Keratinocyte (primary cell): Measurements from ENCODE around the gene SIK3. TPM values are rescaled to one million over a fixed set of nuclear protein-coding genes. Genes with fewer than 3 reads are reported as not detected.
"Not testable (repeated sequence)": the region's sequence is repeated elsewhere in the genome, so short reads cannot be mapped to it uniquely, and the experiment has no call there.

Experiments used
- DNase-seq: peaks from one replicate; pipeline ENCODE4 v3.0.0-alpha.2; 2011; ENCODE audit warnings: low read depth, missing footprints, low spot score
- FAIRE-seq: peaks from 2 replicates; lab custom pipeline; 2011; peaks lifted over from hg19 to GRCh38; lab: Jason Lieb, UNC
- H2AFZ ChIP-seq: 2 replicates; pipeline ENCODE4 v1.6.0; 2012; ENCODE audit warnings: low read length, control low read depth, inconsistent platforms; ENCODE audit not compliant: control insufficient read depth
- H3K27ac ChIP-seq: 2 replicates; pipeline ENCODE4 v1.5.1; 2011; ENCODE audit warnings: low read length; ENCODE audit not compliant: control insufficient read depth, insufficient read depth
- H3K27me3 ChIP-seq: 3 replicates; pipeline ENCODE4 v1.6.0; 2011; ENCODE audit warnings: low read length; ENCODE audit not compliant: control insufficient read depth, insufficient read depth; ENCODE audit errors: extremely low read depth
- H3K36me3 ChIP-seq, 2 experiments: 2 replicates in 1 of 2; 3 replicates in 1 of 2; pipeline ENCODE4 v1.5.1; 2011; ENCODE audit warnings: low read length in 2 of 2, mild to moderate bottlenecking in 1 of 2; ENCODE audit not compliant: control insufficient read depth in 2 of 2, insufficient read depth in 2 of 2; ENCODE audit errors: extremely low read depth in 1 of 2
- H3K4me1 ChIP-seq: 3 replicates; pipeline ENCODE4 v1.5.1; 2011; ENCODE audit warnings: low read length; ENCODE audit not compliant: control insufficient read depth, insufficient read depth; ENCODE audit errors: extremely low read depth
- H3K4me2 ChIP-seq: 3 replicates; pipeline ENCODE4 v1.6.0; 2011; ENCODE audit warnings: low read depth, low read length; ENCODE audit not compliant: control insufficient read depth, insufficient read depth; ENCODE audit errors: extremely low read depth
- H3K4me3 ChIP-seq, 3 experiments: fragments of 200-600 bp in 1 of 3; sonication (generic) in 1 of 3; 2 replicates in 2 of 3; 3 replicates in 1 of 3; pipeline ENCODE4 v1.5.1; 2011 to 2016; ENCODE audit warnings: low read length in 3 of 3, mild to moderate bottlenecking in 3 of 3, control low read depth in 2 of 3, inconsistent platforms in 1 of 3, low read depth in 1 of 3, mixed read lengths in 1 of 3, mixed run types in 1 of 3, moderate library complexity in 1 of 3; ENCODE audit not compliant: control insufficient read depth in 2 of 3, insufficient read depth in 2 of 3; ENCODE audit errors: extremely low read depth in 1 of 3
- H3K79me2 ChIP-seq: 2 replicates; pipeline ENCODE4 v1.6.0; 2012; ENCODE audit warnings: low read length; ENCODE audit not compliant: control insufficient read depth, insufficient read depth
- H3K9ac ChIP-seq: 3 replicates; pipeline ENCODE4 v1.6.0; 2011; ENCODE audit warnings: low read length; ENCODE audit not compliant: control insufficient read depth, insufficient read depth; ENCODE audit errors: extremely low read depth
- H3K9me1 ChIP-seq: 3 replicates; pipeline ENCODE4 v1.6.0; 2011; ENCODE audit warnings: low read length; ENCODE audit not compliant: control insufficient read depth, insufficient read depth; ENCODE audit errors: extremely low read depth
- H3K9me3 ChIP-seq: 2 replicates; pipeline ENCODE4 v1.5.1; 2012; ENCODE audit warnings: low read depth, low read length; ENCODE audit not compliant: control insufficient read depth
- H4K20me1 ChIP-seq: 3 replicates; pipeline ENCODE4 v1.6.0; 2011; ENCODE audit warnings: low read length; ENCODE audit not compliant: control insufficient read depth, insufficient read depth; ENCODE audit errors: extremely low read depth
- CTCF ChIP-seq, 3 experiments: IDR thresholded peaks in 1 of 3; conservative IDR thresholded peaks in 1 of 3; optimal IDR thresholded peaks in 1 of 3; 2 replicates in 2 of 3; 3 replicates in 1 of 3; pipeline versions ENCODE3 to v1.5.1; 2011; ENCODE audit warnings: low read length in 3 of 3, mild to moderate bottlenecking in 3 of 3, moderate library complexity in 2 of 3, control low read depth in 1 of 3, inconsistent platforms in 1 of 3; ENCODE audit not compliant: insufficient read depth in 2 of 3; ENCODE audit errors: extremely low read depth in 1 of 3
- EZH2 ChIP-seq: IDR thresholded peaks from one replicate; pipeline ENCODE4 v1.6.1; 2012; ENCODE audit warnings: inconsistent platforms, mild to moderate bottlenecking, low read length, moderate library complexity
- dilution Hi-C: fragments of 300-500 bp; cut with MboI; formaldehyde crosslinking; loops from one replicate; pipeline ENCODE4 v1.7.0; 2020; ENCODE audit warnings: low sequenced_read_pairs; ENCODE audit not compliant: extremely low pct_ligation_motif_present
- polyA plus RNA-seq, 5 experiments: library from polyadenylated mRNA; depleted of rRNA in 3 of 5; stranded (reverse) in 3 of 5; stranded (forward) in 1 of 5; unstranded in 1 of 5; fragments of >200 nt; gene quantifications; 1 replicate in 1 of 5; 2 replicates in 3 of 5; 3 replicates in 1 of 5; pipeline versions ENCODE4 v1.2.1 to v1.2.3, GENCODE V29; 2011 to 2012; ENCODE audit warnings: missing spikeins in 2 of 5, low read depth in 1 of 5, low replicate concordance in 1 of 5

The SIK3 gene
- polyA plus RNA-seq, 1 donor (not counting 4 experiments of a cell fraction or from before 2014, with no cell fraction given): 8.2 TPM

DNA sequence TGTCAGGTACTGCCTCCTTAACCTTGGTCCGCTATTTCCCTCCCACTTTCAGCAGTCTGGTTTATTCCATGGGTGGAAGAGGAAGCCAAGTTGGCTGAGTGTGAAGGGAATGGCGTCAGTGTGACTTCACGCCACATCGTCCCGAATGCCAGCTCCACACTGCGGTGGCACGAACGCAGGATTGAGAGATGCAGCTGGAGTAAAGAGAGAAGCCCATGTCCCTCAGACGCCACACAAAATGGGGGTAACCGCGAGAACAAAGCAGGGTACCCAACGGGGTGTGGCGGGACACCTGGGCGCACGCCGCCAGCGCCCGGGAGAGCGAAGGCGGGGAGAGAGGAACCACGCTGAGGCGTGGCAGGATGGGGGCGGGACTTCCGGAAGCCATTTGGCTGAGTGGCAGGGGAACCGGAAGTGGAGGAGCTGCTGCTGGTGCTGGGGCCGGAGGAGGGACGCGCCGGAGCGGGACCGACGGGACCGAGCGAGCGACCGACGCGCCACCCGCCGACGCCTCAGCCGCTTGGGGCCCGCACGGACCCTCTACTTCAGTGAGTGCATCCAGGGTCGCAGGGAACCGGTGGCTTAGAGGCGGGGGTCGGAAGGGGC, 45.7 kb upstream of the SIK3 start, which contains the start of gene PAFAH1B2:
Gene PAFAH1B2, plus strand, starts transcription at position 417 of the 606 bp plus-strand sequence. CDS start 8,161 bp downstream, outside the sequence.
- TF ChIP-seq CTCF (optimal IDR thresholded peaks at IDR 0.05 in 1 of 3, IDR thresholded peaks at IDR 0.05 in 1 of 3, conservative IDR thresholded peaks at IDR 0.05 in 1 of 3; ENCODE audit: extremely low read depth in 1 of 3, insufficient read depth in 2 of 3, low read length in 3 of 3) (no peak), EZH2 (no peak)
- Histone ChIP-seq H3K9ac (peak within 1 kb of the TSS; percentile 84), H3K9me3 (no peaks in the 10 kb centered on the region), H3K4me3 (peak within 1 kb of the TSS; percentile 63 to 77 (median 71)), H3K4me1 (peaks cover 13% of the 10 kb centered on the region), H3K79me2 (peaks cover 48% of the 10 kb centered on the region), H2AFZ (peak within 1 kb of the TSS; percentile 96), H3K9me1 (peaks cover 3% of the 10 kb centered on the region), H3K27me3 (no peaks in the 10 kb centered on the region), H3K4me2 (peak within 1 kb of the TSS; percentile 99), H3K27ac (peak within 1 kb of the TSS; percentile 93), H4K20me1 (peaks cover 21% of the 10 kb centered on the region), H3K36me3 (peaks cover 4 to 13% of the 10 kb centered on the region in 2 experiments)
- dilution Hi-C loops: no loop called here
- FAIRE-seq: peak; percentile 9
- DNase-seq: peak; percentile 66

DNA sequence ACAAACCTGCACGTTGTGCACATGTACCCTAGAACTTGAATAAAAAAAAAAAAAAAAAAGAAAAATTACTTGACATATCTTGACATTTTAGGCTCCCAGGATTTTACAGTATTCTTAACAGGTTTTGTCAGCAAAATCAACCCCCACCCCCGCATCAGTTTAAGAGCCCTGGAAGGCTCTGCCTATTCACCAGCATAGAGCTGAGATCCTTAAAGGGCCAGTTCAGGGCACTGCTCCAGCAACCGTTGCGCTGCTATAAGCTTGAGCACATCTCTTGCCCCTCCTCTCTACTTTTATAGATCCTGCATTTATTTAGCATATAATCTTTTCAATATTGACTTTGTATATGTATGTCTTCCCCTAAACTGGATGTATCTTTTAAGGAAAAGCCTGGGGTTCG, 45.2 kb upstream of the SIK3 start:
- peak overlapping the region; percentile 63 to 77 (median 71) for H3K4me3 ChIP-seq
- H3K79me2 ChIP-seq: peaks cover 43% of the 10 kb centered on the region
- H3K27me3 ChIP-seq: no peaks in the 10 kb centered on the region
- dilution Hi-C loops: no loop called here
- DNase-seq: no peak
- H3K27ac ChIP-seq: peak overlapping the region; percentile 93
- H3K9me1 ChIP-seq: peaks cover 3% of the 10 kb centered on the region
- peaks cover 10% of the 10 kb centered on the region for H3K4me1 ChIP-seq
- H3K9ac ChIP-seq: peak overlapping the region; percentile 84
- peak overlapping the region; percentile 96 for H2AFZ ChIP-seq
- peaks cover 15% of the 10 kb centered on the region for H4K20me1 ChIP-seq
- H3K9me3 ChIP-seq: no peaks in the 10 kb centered on the region
- no peak for FAIRE-seq
- no peak for TF ChIP-seq CTCF (optimal IDR thresholded peaks at IDR 0.05 in 1 of 3, IDR thresholded peaks at IDR 0.05 in 1 of 3, conservative IDR thresholded peaks at IDR 0.05 in 1 of 3; ENCODE audit: extremely low read depth in 1 of 3, insufficient read depth in 2 of 3, low read length in 3 of 3)
- TF ChIP-seq EZH2: no peak
- peaks cover 4 to 7% of the 10 kb centered on the region in 2 experiments for H3K36me3 ChIP-seq
- H3K4me2 ChIP-seq: peak overlapping the region; percentile 99

- H3K27me3 ChIP-seq, H3K9me1 ChIP-seq, H4K20me1 ChIP-seq, H3K4me3 ChIP-seq, H3K4me2 ChIP-seq, H3K36me3 ChIP-seq, H3K9me3 ChIP-seq, dilution Hi-C loops, H3K79me2 ChIP-seq, H2AFZ ChIP-seq, H3K27ac ChIP-seq, H3K9ac ChIP-seq, DNase-seq, H3K4me1 ChIP-seq: not testable (repeated sequence)
- FAIRE-seq: peak; percentile 69
These were observed 39.2 kb upstream of the SIK3 start for GRCh38 chr11:117137223-117138086.
